ENCODE results near the gene IL17REL.

Gene IL17REL

GRCh38 chr22:50022171-50022819, 9.7 kb upstream of the IL17REL start:
- no peak for DNase-seq (ENCODE audit: low spot score)

- DNase-seq (ENCODE audit: low spot score): no peak
Measured at GRCh38 chr22:50020606-50021005, 8.0 kb upstream of the IL17REL start.

GRCh38 chr22:50019316-50019715, 6.8 kb upstream of the IL17REL start:
- DNase-seq (ENCODE audit: low spot score): no peak

- DNase-seq (ENCODE audit: low spot score): no peak
Measured at GRCh38 chr22:50018608-50019285, 6.2 kb upstream of the IL17REL start.

- DNase-seq (ENCODE audit: low spot score): no peak
Measured at GRCh38 chr22:50017701-50018224, 5.2 kb upstream of the IL17REL start.

GRCh38 chr22:50016988-50017700, 4.6 kb upstream of the IL17REL start:
- DNase-seq (ENCODE audit: low spot score): no peak

GRCh38 chr22:50016308-50016987, 3.9 kb upstream of the IL17REL start:
- DNase-seq (ENCODE audit: low spot score): no peak

- no peak for DNase-seq (ENCODE audit: low spot score)
Measured at GRCh38 chr22:50015451-50016307, 3.1 kb upstream of the IL17REL start.

GRCh38 chr22:50014655-50015401, 2.3 kb upstream of the IL17REL start:
- no peak for DNase-seq (ENCODE audit: low spot score)

GRCh38 chr22:50014053-50014501, 1.5 kb upstream of the IL17REL start:
- no peak for DNase-seq (ENCODE audit: low spot score)

- DNase-seq (ENCODE audit: low spot score): no peak
Measured at GRCh38 chr22:50011447-50012210, 936 bp downstream of the IL17REL start.

- no peak for DNase-seq (ENCODE audit: low spot score)
Measured at GRCh38 chr22:50010676-50011446, 1.7 kb downstream of the IL17REL start.

GRCh38 chr22:50009765-50010675, 2.5 kb downstream of the IL17REL start:
- no peak for DNase-seq (ENCODE audit: low spot score)

- no peak for DNase-seq (ENCODE audit: low spot score)
Measured at GRCh38 chr22:50009251-50009650, 3.3 kb downstream of the IL17REL start.

GRCh38 chr22:50008151-50009040, 4.2 kb downstream of the IL17REL start:
- DNase-seq (ENCODE audit: low spot score): no peak

GRCh38 chr22:50007057-50007511, 5.5 kb downstream of the IL17REL start:
- no peak for DNase-seq (ENCODE audit: low spot score)

- no peak for DNase-seq (ENCODE audit: low spot score)
Measured at GRCh38 chr22:50004918-50005317, 7.6 kb downstream of the IL17REL start.
